IMR-90 (cell line): Measurements from ENCODE around the gene NPAS2. TPM values are rescaled to one million over a fixed set of nuclear protein-coding genes. Genes with fewer than 3 reads are reported as not detected.
A peak's percentile ranks its signal among the peaks of the same experiment; 100 is the strongest.

Experiments used
- ATAC-seq: fragments of 200-7000 bp; cut with Tn5 transposase; 2 replicates; pipeline ENCODE4 v1.9.1; 2020; ENCODE audit warnings: low read depth, mild to moderate bottlenecking, moderate library complexity
- BruUV-seq: library from RNA; stranded (reverse); fragments of 400-500 nt; replicated peaks from 2 replicates; lab custom pipeline; 2021; lab: Mats Ljungman, UMichigan
- CTCF ChIA-PET: fragments of 300-600 bp; formaldehyde crosslinking; extraction: SDS; loops from one replicate; lab custom pipeline; 2021; ENCODE audit warnings: antibody characterized with exemption; lab: Yijun Ruan, JAX
- POLR2A ChIA-PET: fragments of 300-600 bp; sonication (Branson Sonifier 250); formaldehyde crosslinking; loops from one replicate; lab custom pipeline; 2022; ENCODE audit warnings: antibody characterized with exemption; ENCODE audit not compliant: unreplicated experiment; lab: Charles Lee
- DNase-seq: peaks from one replicate; pipeline ENCODE4 v3.0.0; 2013
- H2AFZ ChIP-seq: replicated peaks from 2 replicates; pipeline ENCODE3; 2013; ENCODE audit warnings: low read length, mild to moderate bottlenecking; ENCODE audit not compliant: poor library complexity
- H2AK5ac ChIP-seq: 2 replicates; pipeline ENCODE4 v1.6.1; 2013; ENCODE audit warnings: low read depth, low read length, inconsistent platforms
- H2AK9ac ChIP-seq: replicated peaks from 2 replicates; pipeline ENCODE3; 2013; ENCODE audit warnings: mild to moderate bottlenecking, low read depth, low read length, moderate library complexity; ENCODE audit not compliant: poor library complexity
- H2BK120ac ChIP-seq: 2 replicates; pipeline ENCODE4 v1.6.1; 2013; ENCODE audit warnings: low read depth, low read length, inconsistent platforms
- H2BK15ac ChIP-seq: 3 replicates; pipeline ENCODE4 v1.6.1; 2013; ENCODE audit warnings: low read depth, low read length, inconsistent platforms
- H2BK20ac ChIP-seq: 2 replicates; pipeline ENCODE4 v1.6.1; 2013; ENCODE audit warnings: low read depth, mild to moderate bottlenecking, inconsistent platforms, low read length, moderate library complexity
- H2BK5ac ChIP-seq: 2 replicates; pipeline ENCODE4 v1.6.1; 2013; ENCODE audit warnings: mild to moderate bottlenecking, low read depth, low read length, inconsistent platforms; ENCODE audit not compliant: poor library complexity, severe bottlenecking
- H3K14ac ChIP-seq: replicated peaks from 2 replicates; pipeline ENCODE4 v1.6.1; 2013; ENCODE audit warnings: low read depth, low read length, inconsistent platforms
- H3K18ac ChIP-seq: 2 replicates; pipeline ENCODE4 v1.6.1; 2013; ENCODE audit warnings: low read depth, low read length, control low read depth
- H3K23ac ChIP-seq: 2 replicates; pipeline ENCODE4 v1.6.1; 2013; ENCODE audit warnings: low read depth, low read length, inconsistent platforms
- H3K27ac ChIP-seq: 2 replicates; pipeline ENCODE4 v1.5.1; 2013; ENCODE audit warnings: mild to moderate bottlenecking, control low read depth, low read length; ENCODE audit not compliant: insufficient read depth
- H3K27me3 ChIP-seq: 2 replicates; pipeline ENCODE4 v1.6.1; 2013; ENCODE audit warnings: low read length; ENCODE audit not compliant: control insufficient read depth, insufficient read depth
- H3K36me3 ChIP-seq: 2 replicates; pipeline ENCODE4 v1.6.1; 2013; ENCODE audit warnings: low read length, mixed read lengths; ENCODE audit not compliant: control insufficient read depth, insufficient read depth
- H3K4ac ChIP-seq: 2 replicates; pipeline ENCODE4 v1.6.1; 2013; ENCODE audit warnings: low read depth, low read length, inconsistent platforms
- H3K4me1 ChIP-seq: 2 replicates; pipeline ENCODE4 v1.6.1; 2013; ENCODE audit warnings: low read length, mixed read lengths; ENCODE audit not compliant: control insufficient read depth, insufficient read depth
- H3K4me2 ChIP-seq: 2 replicates; pipeline ENCODE4 v1.6.1; 2013; ENCODE audit warnings: low read depth, mild to moderate bottlenecking, control low read depth, low read length, moderate library complexity
- H3K4me3 ChIP-seq: 2 replicates; pipeline ENCODE4 v1.5.1; 2013; ENCODE audit warnings: low read depth, mild to moderate bottlenecking, control low read depth, low read length, moderate library complexity; ENCODE audit not compliant: insufficient read depth
- H3K56ac ChIP-seq: 2 replicates; pipeline ENCODE4 v1.6.1; 2013; ENCODE audit warnings: low read length, inconsistent platforms; ENCODE audit not compliant: insufficient read depth; ENCODE audit errors: extremely low read depth
- H3K79me1 ChIP-seq, 2 experiments: 2 replicates each; pipeline ENCODE4 v1.6.1; 2013; ENCODE audit warnings: low read length in 2 of 2, inconsistent platforms in 1 of 2, low read depth in 1 of 2
- H3K9ac ChIP-seq: 2 replicates; pipeline ENCODE4 v1.6.1; 2013; ENCODE audit warnings: low read depth, low read length, control low read depth
- H3K9me1 ChIP-seq: 2 replicates; pipeline ENCODE4 v1.6.1; 2013; ENCODE audit warnings: low read length, inconsistent platforms; ENCODE audit not compliant: insufficient read depth
- H3K9me3 ChIP-seq: 2 replicates; pipeline ENCODE4 v1.6.1; 2013; ENCODE audit warnings: low read length; ENCODE audit not compliant: control insufficient read depth, insufficient read depth
- H4K20me1 ChIP-seq: 2 replicates; pipeline ENCODE4 v1.6.1; 2013; ENCODE audit warnings: low read length, inconsistent platforms; ENCODE audit not compliant: insufficient read depth
- H4K5ac ChIP-seq: 2 replicates; pipeline ENCODE4 v1.6.1; 2013; ENCODE audit warnings: mild to moderate bottlenecking, low read depth, low read length, control low read depth
- H4K8ac ChIP-seq, 2 experiments: 2 replicates each; pipeline ENCODE4 v1.6.1; 2013; ENCODE audit warnings: low read depth in 2 of 2, low read length in 2 of 2, control low read depth in 1 of 2, inconsistent platforms in 1 of 2
- H4K91ac ChIP-seq: 2 replicates; pipeline ENCODE4 v1.6.1; 2013; ENCODE audit warnings: low read depth, low read length, inconsistent platforms; ENCODE audit not compliant: insufficient read depth
- BHLHE40 ChIP-seq: fragments of 150-350 bp; IDR thresholded peaks from 2 replicates; pipeline ENCODE4 v1.6.1; 2016; ENCODE audit warnings: mild to moderate bottlenecking, low read depth, low read length
- CEBPB ChIP-seq: IDR thresholded peaks from 2 replicates; pipeline ENCODE4 v1.6.1; 2012; ENCODE audit warnings: low read depth, low read length, improper control_type of control experiment
- CHD1 ChIP-seq: IDR thresholded peaks from 2 replicates; pipeline ENCODE4 v1.6.1; 2012; ENCODE audit warnings: low read depth, low read length, improper control_type of control experiment
- CTCF ChIP-seq: conservative IDR thresholded peaks from 2 replicates; pipeline ENCODE4 v1.5.1; 2012; ENCODE audit warnings: mild to moderate bottlenecking, low read depth, low read length, improper control_type of control experiment
- ELK1 ChIP-seq: fragments of 150-350 bp; IDR thresholded peaks from 2 replicates; pipeline ENCODE4 v1.6.1; 2016; ENCODE audit warnings: low read depth, mild to moderate bottlenecking, low read length, moderate library complexity, borderline replicate concordance
- MAZ ChIP-seq: IDR thresholded peaks from 2 replicates; pipeline ENCODE4 v1.6.1; 2012; ENCODE audit warnings: low read depth, mild to moderate bottlenecking, low read length, improper control_type of control experiment, moderate library complexity, borderline replicate concordance
- MXI1 ChIP-seq: IDR thresholded peaks from 2 replicates; pipeline ENCODE4 v1.6.1; 2012; ENCODE audit warnings: low read depth, mild to moderate bottlenecking, low read length, moderate library complexity, borderline replicate concordance
- RCOR1 ChIP-seq: IDR thresholded peaks from 2 replicates; pipeline ENCODE4 v1.6.1; 2012; ENCODE audit warnings: mild to moderate bottlenecking, low read length, improper control_type of control experiment; ENCODE audit not compliant: insufficient replicate concordance
- RFX5 ChIP-seq: IDR thresholded peaks from 2 replicates; pipeline ENCODE4 v1.8.0; 2012; ENCODE audit warnings: low read depth, mild to moderate bottlenecking, low read length, moderate library complexity
- WGBS, 2 experiments: methylation state at CpG; one replicate each; pipeline versions ENCODE4 v1.1.5 to v1.1.7; 2013; ENCODE audit warnings: missing lambda C conversion rate in 2 of 2; ENCODE audit not compliant: insufficient read length in 1 of 2; ENCODE audit errors: extremely low coverage in 2 of 2; 5-methylcytosine and 5-hydroxymethylcytosine counted together
- dilution Hi-C: fragments of 300-500 bp; cut with HindIII; formaldehyde crosslinking; loops from one replicate; pipeline ENCODE4 v1.14.3; 2018; ENCODE audit warnings: low sequenced_read_pairs; ENCODE audit not compliant: unreplicated experiment
- in situ Hi-C: fragments of 300-500 bp; cut with MboI; formaldehyde crosslinking; loops from 3 replicates; pipeline ENCODE4 v1.14.3; 2019; ENCODE audit warnings: low sequenced_read_pairs, inconsistent platforms, mixed read lengths
- intact Hi-C: fragments of 100-400 bp; cut with micrococcal nuclease; formaldehyde crosslinking; loops from 2 replicates; pipeline ENCODE4 v1.10.0; 2022
- polyA plus RNA-seq, 3 experiments: library from polyadenylated mRNA; depleted of rRNA; stranded (reverse); fragments of >200 nt; gene quantifications; 2 replicates each; pipeline ENCODE4 v1.2.3, GENCODE V29; 2012; ENCODE audit warnings: low replicate concordance in 1 of 3
- total RNA-seq: library from RNA; depleted of rRNA; stranded (reverse); fragments of >200 nt; gene quantifications from 2 replicates; pipeline ENCODE4 v1.2.3, GENCODE V29; 2012

The NPAS2 gene
- total and polyA plus RNA-seq, 2 of the 4 experiments (the other 2 are of a cell fraction): 5.2 to 14.8 TPM

- DNase-seq (no peak), ATAC-seq (no peak)
- H3K23ac ChIP-seq: 0 out of 2 replicates have a peak overlapping the region, but pooled peaks have one; percentile 76
- intact Hi-C loops (no loop called here), dilution Hi-C loops (no loop called here), in situ Hi-C loops (no loop called here)
- peak overlapping the region; percentile 72; the same call in 1 of the 2 replicates for H3K14ac ChIP-seq
- H3K27ac ChIP-seq: no peak overlapping the region
- H2BK15ac ChIP-seq: peak overlapping the region; percentile 35; the same call in 1 of the 3 replicates
- ChIA-PET CTCF (no interaction called here), POLR2A (no interaction called here)
- H2BK20ac ChIP-seq: peak overlapping the region; percentile 46; the same call in 1 of the 2 replicates
- no peaks in the 10 kb centered on the region for H3K27me3 ChIP-seq
- H3K4me3 ChIP-seq: no peak overlapping the region
- peaks cover 10% of the 10 kb centered on the region for H3K9me1 ChIP-seq
- H2AK5ac ChIP-seq: peak overlapping the region; percentile 43; the same call in 1 of the 2 replicates
- no peak overlapping the region for H3K56ac ChIP-seq
- no peak for TF ChIP-seq CTCF
- no peak for TF ChIP-seq MAZ
- TF ChIP-seq RCOR1: no peak
- no peak for TF ChIP-seq CHD1
- TF ChIP-seq BHLHE40: no peak
- TF ChIP-seq ELK1: no peak
- TF ChIP-seq MXI1: no peak
- TF ChIP-seq RFX5: no peak
- TF ChIP-seq CEBPB: no peak
- peak overlapping the region; percentile 79 for H2AK9ac ChIP-seq
- no peaks in the 10 kb centered on the region for H3K79me1 ChIP-seq
- H4K8ac ChIP-seq: peak overlapping the region in 1 of 2 experiments; percentile 69; a peak in 1 of 4 replicates
- H3K18ac ChIP-seq: no peak overlapping the region; the same call in 1 of the 2 replicates
- no peaks in the 10 kb centered on the region for H4K20me1 ChIP-seq
- H3K9me3 ChIP-seq: no peaks in the 10 kb centered on the region
- H3K4me1 ChIP-seq: peaks cover 13% of the 10 kb centered on the region
- H2BK5ac ChIP-seq: no peak overlapping the region
- H4K5ac ChIP-seq: no peak overlapping the region
- H2BK120ac ChIP-seq: peak overlapping the region; percentile 76
- H3K4me2 ChIP-seq: no peak overlapping the region
- no peak overlapping the region for H2AFZ ChIP-seq
- WGBS, 2 experiments: no CpG with 5 or more reads among the region's 2 CpGs
- no peak overlapping the region for H4K91ac ChIP-seq
- H3K9ac ChIP-seq: no peak overlapping the region
- H3K36me3 ChIP-seq: no peaks in the 10 kb centered on the region
- H3K4ac ChIP-seq: peak overlapping the region; percentile 79
- no TSS peak for BruUV-seq
Observed at GRCh38 chr2:100786985-100787384, 33.0 kb upstream of the NPAS2 start.
